Measurements from ENCODE around the gene PRR32.

GRCh38 chrX:126819429-126819828, at the start of gene PRR32:
- TF ChIP-seq, protein P1, sequence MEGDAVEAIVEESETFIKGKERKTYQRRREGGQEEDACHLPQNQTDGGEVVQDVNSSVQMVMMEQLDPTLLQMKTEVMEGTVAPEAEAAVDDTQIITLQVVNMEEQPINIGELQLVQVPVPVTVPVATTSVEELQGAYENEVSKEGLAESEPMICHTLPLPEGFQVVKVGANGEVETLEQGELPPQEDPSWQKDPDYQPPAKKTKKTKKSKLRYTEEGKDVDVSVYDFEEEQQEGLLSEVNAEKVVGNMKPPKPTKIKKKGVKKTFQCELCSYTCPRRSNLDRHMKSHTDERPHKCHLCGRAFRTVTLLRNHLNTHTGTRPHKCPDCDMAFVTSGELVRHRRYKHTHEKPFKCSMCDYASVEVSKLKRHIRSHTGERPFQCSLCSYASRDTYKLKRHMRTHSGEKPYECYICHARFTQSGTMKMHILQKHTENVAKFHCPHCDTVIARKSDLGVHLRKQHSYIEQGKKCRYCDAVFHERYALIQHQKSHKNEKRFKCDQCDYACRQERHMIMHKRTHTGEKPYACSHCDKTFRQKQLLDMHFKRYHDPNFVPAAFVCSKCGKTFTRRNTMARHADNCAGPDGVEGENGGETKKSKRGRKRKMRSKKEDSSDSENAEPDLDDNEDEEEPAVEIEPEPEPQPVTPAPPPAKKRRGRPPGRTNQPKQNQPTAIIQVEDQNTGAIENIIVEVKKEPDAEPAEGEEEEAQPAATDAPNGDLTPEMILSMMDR (IDR thresholded peaks at IDR 0.05) = no peak
- no peak for TF ChIP-seq POLR2AphosphoS5 (IDR thresholded peaks at IDR 0.05)
- TF ChIP-seq EP300 (IDR thresholded peaks at IDR 0.05) = no peak
- TF ChIP-seq POLR2A (IDR thresholded peaks at IDR 0.05; ENCODE audit: low read depth) = no peak
